Stimulated activated CD8-positive, alpha-beta memory T cell treated with anti-CD3 and anti-CD28 coated beads, Interleukin-15, amount 100 ng/mL, for 24 hours (primary cell): ENCODE measurements around the gene TMEM234.
"Not testable (repeated sequence)": the region's sequence is repeated elsewhere in the genome, so short reads cannot be mapped to it uniquely, and the experiment has no call there.

Experiments used
- DNase-seq: peaks from one replicate; pipeline ENCODE4 v3.0.0-alpha.2; 2020; ENCODE audit warnings: low read depth

TMEM234 gene

DNA sequence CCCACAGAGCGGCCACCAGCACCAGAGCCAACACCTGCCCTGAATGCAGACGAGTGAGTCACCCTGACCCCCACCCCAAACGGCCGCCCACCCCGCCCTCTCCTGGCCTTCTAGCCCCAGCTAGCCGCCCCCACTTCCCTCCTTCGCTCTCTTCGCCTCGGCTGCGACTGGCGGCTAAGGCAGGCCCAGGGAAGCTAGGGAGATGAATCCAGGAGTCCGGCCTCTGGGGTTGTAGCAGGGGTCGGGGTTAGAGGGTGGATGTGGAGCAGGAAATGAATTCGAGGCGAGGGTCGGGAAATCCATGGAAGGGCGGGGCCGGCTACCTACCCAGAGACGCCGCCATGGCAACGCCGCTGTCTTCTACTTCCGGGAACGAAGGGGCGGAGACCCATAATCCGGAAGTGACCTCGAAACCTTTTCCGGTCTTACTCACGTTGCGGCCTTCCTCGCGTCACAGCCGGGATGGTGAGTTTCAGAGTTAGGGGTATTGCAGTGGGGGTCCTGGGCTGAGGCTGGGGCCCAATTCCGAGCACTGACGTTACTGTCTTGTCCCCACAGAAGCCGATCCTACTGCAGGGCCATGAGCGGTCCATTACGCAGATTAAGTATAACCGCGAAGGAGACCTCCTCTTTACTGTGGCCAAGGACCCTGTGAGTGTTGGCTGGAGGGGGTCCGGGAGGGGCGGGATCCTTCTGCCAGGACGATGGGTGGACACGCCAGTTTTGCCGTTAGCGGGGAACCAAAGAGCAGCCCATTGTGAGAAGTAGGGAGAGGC, at the start of gene TMEM234, which contains the start of gene EIF3I:
Gene TMEM234 (minus strand): TSS at position 374 of the 776 bp plus-strand sequence. CDS start 31 bp downstream, at position 343.
Gene EIF3I (plus strand): TSS at position 428 of the 776 bp plus-strand sequence. CDS start 35 bp downstream, at position 463.
- peak; percentile 78 for DNase-seq

- DNase-seq = no peak
Measured at GRCh38 chr1:32269744-32270143, 47.6 kb upstream of the TMEM234 start.

GRCh38 chr1:32266921-32267591, 44.9 kb upstream of the TMEM234 start:
- no peak for DNase-seq

- DNase-seq = no peak
Measured at GRCh38 chr1:32265846-32266245, 43.7 kb upstream of the TMEM234 start.

- DNase-seq = no peak
Measured at GRCh38 chr1:32263744-32264143, 41.6 kb upstream of the TMEM234 start.

GRCh38 chr1:32263236-32263593, 41.1 kb upstream of the TMEM234 start:
- DNase-seq = not testable (repeated sequence)

DNA sequence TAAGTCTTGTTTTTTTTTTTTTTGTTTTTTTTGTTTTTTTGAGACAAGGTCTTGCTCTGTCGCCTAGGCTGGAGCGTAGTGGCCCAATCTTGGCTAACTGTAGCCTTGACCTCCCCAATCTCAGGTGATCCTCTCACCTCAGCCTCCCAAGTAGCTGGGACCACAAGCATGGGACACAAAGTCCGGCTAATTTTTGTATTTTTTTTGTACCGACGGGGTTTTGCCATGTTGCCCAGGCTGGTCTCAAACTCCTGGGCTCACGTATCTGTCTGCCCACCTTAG, 35.0 kb upstream of the TMEM234 start:
- DNase-seq = no peak

DNA sequence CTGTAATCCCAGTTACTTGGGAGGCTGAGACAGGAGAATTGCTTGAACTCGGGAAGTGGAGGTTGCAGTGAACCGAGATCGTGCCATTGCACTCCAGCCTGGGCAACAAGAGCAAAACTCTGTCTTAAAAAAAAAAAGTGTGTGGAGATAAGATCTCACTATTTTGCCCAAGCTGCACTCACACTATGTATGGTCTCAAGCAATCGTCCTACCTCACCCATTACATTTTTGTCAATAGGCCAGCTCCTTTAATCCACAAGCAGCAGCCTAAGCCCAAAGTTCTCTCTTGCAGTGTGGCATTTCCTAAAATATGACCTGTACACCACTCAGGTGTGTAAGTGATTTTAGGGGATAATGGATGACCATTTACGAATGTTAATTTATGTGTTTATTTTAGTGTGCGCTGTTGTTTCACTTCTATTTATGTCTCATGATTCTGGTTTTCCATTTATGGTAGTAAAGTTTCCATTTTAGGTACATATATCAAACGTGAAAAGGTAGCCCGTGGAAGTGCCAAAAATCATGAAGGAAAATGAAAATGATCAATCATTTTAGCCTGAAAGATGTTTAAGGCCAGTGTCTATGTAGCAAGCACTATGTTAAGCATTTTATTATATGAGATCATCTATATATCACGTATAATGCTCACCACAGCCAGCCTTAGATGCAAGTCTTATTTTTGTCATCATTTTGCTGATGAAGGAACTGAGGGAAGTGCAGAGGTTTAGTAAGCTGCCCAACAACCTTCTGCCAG, 34.5 kb upstream of the TMEM234 start:
- DNase-seq = no peak

- no peak for DNase-seq
Measured at GRCh38 chr1:32255072-32256071, 33.2 kb upstream of the TMEM234 start.

GRCh38 chr1:32250893-32251716, 29.0 kb upstream of the TMEM234 start, which contains the start of gene LCK:
LCK (plus strand) TSS chr1:32251265; CDS start chr1:32274330, 23,065 bp downstream.
- peak; percentile 43 for DNase-seq

GRCh38 chr1:32249831-32250525, 27.8 kb upstream of the TMEM234 start:
- no peak for DNase-seq

GRCh38 chr1:32247983-32248889, 26.1 kb upstream of the TMEM234 start:
- peak; percentile 66 for DNase-seq

- DNase-seq = no peak
Measured at GRCh38 chr1:32247452-32247851, 25.3 kb upstream of the TMEM234 start.

DNA sequence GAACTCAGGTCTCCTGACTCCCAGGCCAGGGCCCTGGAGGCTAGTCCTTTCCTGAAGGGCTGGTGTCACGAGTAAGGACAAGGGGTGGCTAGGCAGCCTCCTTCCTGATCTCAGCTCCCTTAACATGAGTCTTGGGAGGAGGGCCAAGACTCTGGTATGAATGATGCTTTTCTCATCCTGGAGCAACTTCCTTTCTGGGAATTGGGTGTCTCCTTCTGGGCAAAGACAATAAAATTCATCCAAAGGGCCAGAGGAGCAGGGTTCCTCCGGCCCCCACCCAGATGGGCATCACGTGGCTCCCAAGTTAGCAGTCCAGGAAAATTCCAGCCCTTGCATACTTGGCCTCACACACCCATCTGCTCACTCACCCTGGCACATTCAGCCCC, 24.7 kb upstream of the TMEM234 start, which contains the start of gene FAM167B:
Gene FAM167B (plus strand): TSS at position 335 of the 386 bp plus-strand sequence. CDS start 200 bp downstream, outside the sequence.
- DNase-seq = no peak

GRCh38 chr1:32242341-32242851, 20.2 kb upstream of the TMEM234 start:
- DNase-seq = no peak

DNA sequence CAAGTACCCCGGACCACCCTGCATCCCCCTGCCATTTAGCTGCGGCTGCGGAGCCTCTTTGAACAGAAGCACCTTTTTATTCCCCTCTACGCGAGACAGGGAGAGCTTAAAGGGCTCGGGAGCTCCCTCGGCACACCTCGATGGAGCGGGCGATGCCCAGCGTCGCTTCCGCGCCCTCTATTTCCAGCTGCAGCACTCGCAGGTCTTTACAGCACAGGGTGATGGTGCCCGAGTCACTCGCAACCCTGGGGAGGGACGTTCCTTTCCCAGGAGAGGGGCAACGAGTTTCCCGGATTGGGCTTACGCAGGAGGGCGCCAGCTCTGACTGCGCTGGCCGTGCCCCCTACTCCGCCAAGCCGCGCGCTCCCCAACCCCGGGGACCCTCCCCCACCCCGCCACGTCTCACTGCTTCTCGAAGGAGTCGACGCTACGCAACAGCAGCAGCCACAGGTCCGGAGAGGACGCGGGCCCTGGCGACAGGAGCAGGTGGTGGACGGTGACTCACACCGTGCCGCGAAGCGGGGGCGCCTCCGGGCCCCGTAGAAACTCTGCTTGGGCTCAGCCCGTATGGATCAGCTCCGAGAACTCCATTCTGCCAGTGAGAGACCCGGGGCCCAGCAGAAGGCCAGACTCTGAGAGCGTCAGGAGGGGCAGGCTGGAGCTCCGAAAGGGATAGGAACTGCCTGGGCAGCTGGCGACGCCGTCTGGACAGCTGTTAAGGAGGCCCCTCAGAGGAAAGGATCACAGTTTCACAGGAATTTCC, 19.0 kb upstream of the TMEM234 start:
- no peak for DNase-seq

DNA sequence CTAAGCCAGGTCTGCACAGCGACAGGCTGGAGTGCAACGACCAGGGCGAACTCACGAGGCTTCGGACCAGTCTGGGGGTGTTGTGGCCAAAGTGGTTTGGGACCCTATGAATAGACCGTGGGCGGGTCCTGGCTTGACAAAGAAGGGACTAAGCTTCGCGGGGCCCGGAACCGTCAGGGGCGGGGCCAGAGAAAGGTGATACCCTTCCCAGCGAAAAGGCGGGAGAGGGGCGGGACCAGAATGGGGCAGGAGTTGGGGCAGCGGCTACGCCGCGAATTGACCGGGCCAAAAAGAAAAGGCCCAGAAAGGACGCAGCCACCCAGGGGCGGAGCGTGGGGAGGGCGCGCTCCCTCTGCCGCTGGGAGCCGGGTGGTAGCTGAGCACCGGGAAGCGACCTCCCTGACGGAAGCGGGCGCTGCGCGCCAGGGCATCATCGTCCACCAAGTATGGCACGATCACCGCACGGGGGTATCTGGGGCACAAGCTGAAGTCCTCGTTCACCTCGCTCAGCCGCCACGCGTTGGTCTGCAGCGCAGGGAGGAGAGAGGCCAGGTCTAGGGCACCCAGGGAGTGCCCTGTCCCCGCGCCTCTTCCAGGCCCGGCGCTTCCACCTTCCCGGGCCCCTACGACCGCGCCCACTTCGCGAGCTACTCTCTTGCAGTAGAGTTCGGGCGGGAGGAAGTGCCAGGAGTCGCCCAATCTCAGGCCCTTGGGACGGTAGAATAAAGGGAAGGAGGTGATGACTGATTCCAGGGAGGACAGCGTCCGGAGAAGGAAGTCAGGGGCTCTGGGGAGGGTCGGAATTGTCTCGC, 18.2 kb upstream of the TMEM234 start:
- DNase-seq = no peak
